GM23338 (cell line): Measurements from ENCODE around the gene PHC2. TPM values are rescaled to one million over a fixed set of nuclear protein-coding genes. Genes with fewer than 3 reads are reported as not detected.

Experiments
- ATAC-seq: fragments of 200-7000 bp; cut with Tn5 transposase; 3 replicates; pipeline ENCODE4 v1.9.1; 2020
- DNase-seq: peaks from one replicate; pipeline ENCODE4 v3.0.0-alpha.2; 2015; ENCODE audit warnings: low spot score
- H2AFZ ChIP-seq: fragments of 200-600 bp; sonication (generic); 2 replicates; pipeline ENCODE4 v1.8.0; 2016; ENCODE audit warnings: antibody characterized with exemption, mild to moderate bottlenecking, moderate library complexity
- H3F3A ChIP-seq: fragments of 200-600 bp; sonication (generic); replicated peaks from 2 replicates; pipeline ENCODE4 v1.8.0; 2017; ENCODE audit warnings: antibody characterized with exemption, mixed run types, low read depth
- H3K27ac ChIP-seq: fragments of 200-600 bp; sonication (generic); 2 replicates; pipeline ENCODE4 v1.6.1; 2016; ENCODE audit warnings: low read depth
- H3K27me3 ChIP-seq: fragments of 200-600 bp; sonication (generic); 2 replicates; pipeline ENCODE4 v1.8.0; 2016; ENCODE audit warnings: mild to moderate bottlenecking, mixed run types, moderate library complexity; ENCODE audit not compliant: insufficient read depth
- H3K36me3 ChIP-seq: fragments of 200-600 bp; sonication (generic); 2 replicates; pipeline ENCODE4 v1.8.0; 2016; ENCODE audit warnings: mild to moderate bottlenecking; ENCODE audit not compliant: insufficient read depth
- H3K4me1 ChIP-seq: fragments of 200-600 bp; sonication (generic); 2 replicates; pipeline ENCODE4 v1.8.0; 2016; ENCODE audit warnings: mild to moderate bottlenecking, moderate library complexity; ENCODE audit not compliant: insufficient read depth
- H3K4me2 ChIP-seq: fragments of 200-600 bp; sonication (generic); 2 replicates; pipeline ENCODE4 v1.7.1; 2017; ENCODE audit warnings: mixed run types
- H3K4me3 ChIP-seq: fragments of 200-600 bp; sonication (generic); 2 replicates; pipeline ENCODE4 v1.6.1; 2016; ENCODE audit warnings: mixed run types
- H3K79me2 ChIP-seq: fragments of 200-600 bp; sonication (generic); replicated peaks from 2 replicates; pipeline ENCODE4 v1.8.0; 2017; ENCODE audit warnings: mild to moderate bottlenecking; ENCODE audit not compliant: insufficient read depth
- H3K9me2 ChIP-seq: fragments of 200-600 bp; sonication (generic); 2 replicates; pipeline ENCODE4 v1.8.0; 2017; ENCODE audit not compliant: insufficient read depth
- H4K20me1 ChIP-seq: fragments of 200-600 bp; sonication (generic); replicated peaks from 2 replicates; pipeline ENCODE4 v1.8.0; 2017; ENCODE audit warnings: mild to moderate bottlenecking; ENCODE audit not compliant: insufficient read depth
- H3K27ac Mint-ChIP-seq: 2 replicates; pipeline ENCODE4 v1.8.0; 2020; ENCODE audit warnings: inconsistent platforms, mild to moderate bottlenecking, moderate library complexity, mixed read lengths
- H3K27me3 Mint-ChIP-seq: 3 replicates; pipeline ENCODE4 v1.8.0; 2022; ENCODE audit warnings: low read depth, mild to moderate bottlenecking, moderate library complexity, mixed read lengths, inconsistent platforms; ENCODE audit not compliant: insufficient read depth, poor library complexity
- H3K36me3 Mint-ChIP-seq: 3 replicates; pipeline ENCODE4 v1.8.0; 2021; ENCODE audit warnings: low read depth, mild to moderate bottlenecking, inconsistent platforms, moderate library complexity, mixed read lengths
- H3K4me1 Mint-ChIP-seq: 3 replicates; pipeline ENCODE4 v1.8.0; 2020; ENCODE audit warnings: mild to moderate bottlenecking, inconsistent platforms, mixed read lengths
- H3K4me3 Mint-ChIP-seq: 3 replicates; pipeline ENCODE4 v1.8.0; 2021; ENCODE audit warnings: moderate library complexity, mild to moderate bottlenecking, inconsistent platforms, mixed read lengths
- H3K9me3 Mint-ChIP-seq: 3 replicates; pipeline ENCODE4 v1.8.0; 2020; ENCODE audit warnings: moderate library complexity, mild to moderate bottlenecking, inconsistent platforms, mixed read lengths
- CREB1 ChIP-seq: fragments of 250-450 bp; sonication (Bioruptor Pico); IDR thresholded peaks from 2 replicates; pipeline ENCODE4 v1.5.0; 2020; ENCODE audit warnings: low read depth, mild to moderate bottlenecking, moderate library complexity
- CTCF ChIP-seq, 2 experiments: fragments of 200-600 bp in 1 of 2; sonication (generic) in 1 of 2; conservative IDR thresholded peaks; 2 replicates each; pipeline versions ENCODE4 v1.5.1 to v1.6.1; 2016 to 2017; ENCODE audit warnings: antibody characterized with exemption in 2 of 2, low read depth in 2 of 2, mild to moderate bottlenecking in 2 of 2, moderate library complexity in 1 of 2
- EZH2phosphoT487 ChIP-seq: fragments of 200-600 bp; sonication (generic); IDR thresholded peaks from one replicate; pipeline ENCODE4 v1.8.1; 2018; ENCODE audit warnings: antibody characterized with exemption; ENCODE audit not compliant: unreplicated experiment
- JUNB ChIP-seq: IDR thresholded peaks from one replicate; pipeline ENCODE4 v1.6.1; 2016; ENCODE audit warnings: antibody characterized with exemption; ENCODE audit not compliant: unreplicated experiment
- NANOG ChIP-seq: IDR thresholded peaks from 2 replicates; pipeline ENCODE4 v1.6.1; 2016; ENCODE audit warnings: antibody characterized with exemption, borderline replicate concordance
- POLR2AphosphoS5 ChIP-seq: IDR thresholded peaks from 2 replicates; pipeline ENCODE4 v1.6.1; 2016; ENCODE audit warnings: antibody characterized with exemption, low read depth
- STAT1 ChIP-seq: IDR thresholded peaks from one replicate; pipeline ENCODE4 v1.6.1; 2016; ENCODE audit warnings: antibody characterized with exemption; ENCODE audit not compliant: unreplicated experiment
- ZNF114 ChIP-seq: fragments of 250-450 bp; sonication (Bioruptor Pico); IDR thresholded peaks from 2 replicates; pipeline ENCODE4 v1.5.0; 2020; ENCODE audit warnings: mild to moderate bottlenecking, moderate library complexity
- ZNF331 ChIP-seq: fragments of 250-450 bp; sonication (Bioruptor Pico); IDR thresholded peaks from 2 replicates; pipeline ENCODE4 v1.5.0; 2020; ENCODE audit warnings: low read depth, mild to moderate bottlenecking, moderate library complexity
- ZNF462 ChIP-seq: fragments of 250-450 bp; sonication (Bioruptor Pico); IDR thresholded peaks from 2 replicates; pipeline ENCODE4 v1.5.0; 2020; ENCODE audit warnings: mild to moderate bottlenecking, moderate library complexity
- polyA plus RNA-seq: library from polyadenylated mRNA; unstranded; fragments of >200 nt; fragmentation: Nextera tagmentation; extraction: Ambion mirVana; gene quantifications from 2 replicates; pipeline ENCODE4 v1.2.1, GENCODE V29; 2016
- total RNA-seq: library from RNA; depleted of rRNA; stranded (reverse); fragments of >200 nt; shearing (Covaris generic); gene quantifications from 2 replicates; pipeline ENCODE4 v1.2.3, GENCODE V29; 2014
- TF ChIP-seq, protein P1 (sequence below): IDR thresholded peaks from 2 replicates; pipeline ENCODE4 v1.6.1; 2016; ENCODE audit warnings: antibody characterized with exemption

The PHC2 gene
- total and polyA plus RNA-seq, 2 experiments from 2014 or later, result 1.7 to 7.3 TPM

DNA sequence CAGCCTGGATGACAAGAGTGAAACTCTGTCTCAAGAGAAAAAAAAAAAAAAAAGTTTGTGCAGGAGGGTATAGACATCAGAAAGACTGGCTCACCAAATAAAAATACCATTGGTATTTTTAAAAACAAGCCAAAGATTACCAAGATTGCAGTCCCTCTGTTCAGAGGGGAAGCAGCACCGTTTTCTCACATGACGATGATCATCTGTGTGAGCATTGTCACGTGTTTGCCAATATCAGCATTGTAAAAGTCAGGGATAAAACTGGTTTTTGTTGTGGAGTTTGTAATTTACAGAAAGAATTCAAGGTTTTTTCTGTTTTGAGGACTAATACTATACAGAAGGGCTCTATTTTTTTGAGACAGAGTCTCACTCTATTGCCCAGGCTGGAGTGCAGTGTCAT, 148.1 kb downstream of the PHC2 start:
- H3K4me1 Mint-ChIP-seq, result no peaks in the 10 kb centered on the region
- Histone ChIP-seq H3K4me1 (no peaks in the 10 kb centered on the region), H3K36me3 (no peaks in the 10 kb centered on the region; the same call in 1 of the 2 replicates), H3K4me2 (no peak overlapping the region), H3K27ac (no peak overlapping the region), H3K4me3 (no peak overlapping the region), H3K27me3 (no peaks in the 10 kb centered on the region), H4K20me1 (peaks cover 13% of the 10 kb centered on the region), H3K9me2 (no peaks in the 10 kb centered on the region), H3F3A (no peaks in the 10 kb centered on the region), H3K79me2 (no peaks in the 10 kb centered on the region), H2AFZ (no peak overlapping the region)
- DNase-seq (no peak), ATAC-seq (no peak)
- no peak overlapping the region for H3K27ac Mint-ChIP-seq
- H3K4me3 Mint-ChIP-seq, result no peak overlapping the region
- no peaks in the 10 kb centered on the region for H3K27me3 Mint-ChIP-seq
- H3K36me3 Mint-ChIP-seq, result peaks cover 31% of the 10 kb centered on the region
- no peak for TF ChIP-seq JUNB
- TF ChIP-seq EZH2phosphoT487, result no peak
- TF ChIP-seq ZNF331, result no peak
- TF ChIP-seq ZNF462 (CRISPR knock-in tag), result no peak
- no peak for TF ChIP-seq STAT1
- no peak for TF ChIP-seq ZNF114
- TF ChIP-seq, protein P1, sequence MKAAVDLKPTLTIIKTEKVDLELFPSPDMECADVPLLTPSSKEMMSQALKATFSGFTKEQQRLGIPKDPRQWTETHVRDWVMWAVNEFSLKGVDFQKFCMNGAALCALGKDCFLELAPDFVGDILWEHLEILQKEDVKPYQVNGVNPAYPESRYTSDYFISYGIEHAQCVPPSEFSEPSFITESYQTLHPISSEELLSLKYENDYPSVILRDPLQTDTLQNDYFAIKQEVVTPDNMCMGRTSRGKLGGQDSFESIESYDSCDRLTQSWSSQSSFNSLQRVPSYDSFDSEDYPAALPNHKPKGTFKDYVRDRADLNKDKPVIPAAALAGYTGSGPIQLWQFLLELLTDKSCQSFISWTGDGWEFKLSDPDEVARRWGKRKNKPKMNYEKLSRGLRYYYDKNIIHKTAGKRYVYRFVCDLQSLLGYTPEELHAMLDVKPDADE, result no peak
- no peak for TF ChIP-seq CREB1 (CRISPR knock-in tag)
- TF ChIP-seq NANOG, result no peak
- TF ChIP-seq POLR2AphosphoS5, result no peak
- TF ChIP-seq CTCF (conservative IDR thresholded peaks at IDR 0.05; ENCODE audit: low read depth in 2 of 2), result no peak
- no peaks in the 10 kb centered on the region; the same call in 2 of the 3 replicates for H3K9me3 Mint-ChIP-seq
